Stimulated activated CD4-positive, alpha-beta T cell treated with anti-CD3 and anti-CD28 coated beads, Interleukin-1b, Interleukin-23, amount 100 ng/mL, for 24 hours (primary cell): Measurements from ENCODE around the gene BAG3.
"Not testable (repeated sequence)": the region's sequence is repeated elsewhere in the genome, so short reads cannot be mapped to it uniquely, and the experiment has no call there.

Experiments used
- DNase-seq, 4 experiments: peaks; one replicate each; pipeline ENCODE4 v3.0.0-alpha.2; 2020; ENCODE audit warnings: low read depth in 4 of 4, low spot score in 1 of 4

BAG3 gene

GRCh38 chr10:119650692-119651513 is at the start of gene BAG3:
TSS of gene BAG3 (plus strand) at chr10:119651380. CDS start at chr10:119651676, 296 bp downstream.
- DNase-seq: peak; percentile 66 to 72 (median 70)

DNA sequence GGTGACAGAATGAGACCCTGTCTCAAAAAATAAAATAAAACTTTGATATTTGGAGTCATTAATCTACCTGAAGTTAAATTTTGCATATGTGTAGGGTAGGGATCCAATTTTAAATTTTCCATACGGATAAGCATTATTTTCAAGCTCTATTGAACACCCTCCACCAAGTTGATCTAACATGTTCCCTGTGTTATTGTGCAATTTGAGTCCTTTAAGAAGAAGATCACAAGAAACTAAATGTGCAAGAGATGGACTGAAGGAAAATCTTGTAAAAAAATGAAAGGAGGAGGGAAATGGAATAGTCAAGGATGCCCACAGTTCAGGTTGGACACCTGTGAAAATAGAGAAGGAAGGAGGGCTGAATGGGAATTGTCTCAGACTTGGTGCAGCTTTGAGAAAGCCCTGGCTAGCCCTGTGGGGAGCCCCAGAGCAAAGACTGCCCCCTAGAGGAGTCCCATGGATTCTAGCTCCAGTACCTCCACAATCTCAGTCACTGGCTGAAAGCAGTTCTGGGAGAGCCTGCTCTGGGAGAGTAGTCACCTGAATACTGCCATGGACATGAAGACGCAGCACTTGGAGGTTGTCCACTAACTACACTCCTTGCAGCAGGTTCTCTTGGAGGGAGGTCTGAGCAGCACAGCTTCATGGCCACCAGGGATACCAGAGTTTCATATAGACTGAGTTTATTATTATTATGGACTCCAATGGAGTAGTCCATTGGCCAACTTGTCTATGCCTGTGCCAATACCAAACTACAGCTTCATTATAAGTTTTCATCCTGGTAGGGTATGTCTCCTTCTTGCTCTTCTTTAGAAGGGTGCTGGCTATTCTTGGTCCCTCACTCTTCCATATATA is 48.7 kb upstream of the BAG3 start:
- peak in 1 of 4 experiments; percentile 19 for DNase-seq

DNA sequence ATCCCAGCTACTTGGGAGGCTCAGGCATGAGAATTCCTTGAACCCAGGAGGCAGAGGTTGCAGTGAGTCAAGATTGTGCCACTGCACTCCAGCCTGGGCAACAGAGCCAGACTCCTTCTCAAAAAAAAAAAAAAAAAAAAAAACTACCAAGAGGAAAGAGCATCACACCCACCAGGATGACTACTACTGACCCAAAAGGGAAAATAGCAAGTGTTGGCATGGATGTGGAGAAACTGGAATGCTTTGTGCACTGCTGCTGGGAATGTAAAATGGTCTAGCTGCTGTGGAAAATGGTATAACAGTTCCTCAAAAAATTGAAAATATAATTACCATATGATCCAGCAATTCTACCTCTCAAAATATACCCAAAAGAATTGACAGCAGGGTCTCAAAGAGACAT is 46.7 kb upstream of the BAG3 start:
- no peak for DNase-seq

DNA sequence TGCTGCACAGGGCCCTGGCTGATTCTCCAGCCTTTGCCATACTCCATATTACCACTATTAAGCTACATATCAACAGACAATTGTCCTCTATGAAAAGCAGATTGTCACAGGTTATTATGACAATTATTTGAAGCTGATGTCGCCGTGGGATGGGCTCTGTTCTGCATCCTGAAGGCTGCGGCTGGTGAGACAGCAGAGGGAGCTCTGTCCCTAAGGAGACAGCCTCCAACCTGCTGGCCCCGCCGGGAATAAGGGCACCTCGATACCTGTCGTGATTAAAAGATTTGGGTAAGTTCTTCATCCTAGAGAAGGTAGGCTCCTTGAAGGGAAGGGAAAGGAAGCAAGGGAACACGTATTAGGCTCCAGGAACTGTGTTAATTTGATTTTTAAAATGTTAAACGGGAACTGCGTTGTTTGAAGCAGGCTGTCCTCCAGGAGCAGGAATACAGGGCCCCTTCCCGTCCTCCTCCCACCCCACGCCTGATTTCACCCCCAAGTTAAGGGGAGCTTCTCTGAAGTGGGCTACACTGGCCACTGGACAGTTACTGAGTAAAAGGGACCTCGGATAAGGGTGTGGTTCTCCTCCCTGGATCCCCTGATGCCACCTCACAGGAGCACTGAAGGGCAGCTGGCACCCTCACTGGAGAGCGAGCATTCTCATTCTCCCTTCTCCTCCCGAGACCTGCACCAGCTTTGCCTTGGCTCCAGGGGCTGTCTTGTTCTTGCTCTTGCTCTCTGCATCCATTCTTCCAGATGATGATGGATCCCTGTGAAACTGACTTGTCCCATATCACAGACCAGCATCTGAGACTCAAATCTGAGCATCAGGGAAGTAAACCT is 42.6 kb upstream of the BAG3 start:
- peak in 1 of 4 experiments; percentile 9 for DNase-seq

DNA sequence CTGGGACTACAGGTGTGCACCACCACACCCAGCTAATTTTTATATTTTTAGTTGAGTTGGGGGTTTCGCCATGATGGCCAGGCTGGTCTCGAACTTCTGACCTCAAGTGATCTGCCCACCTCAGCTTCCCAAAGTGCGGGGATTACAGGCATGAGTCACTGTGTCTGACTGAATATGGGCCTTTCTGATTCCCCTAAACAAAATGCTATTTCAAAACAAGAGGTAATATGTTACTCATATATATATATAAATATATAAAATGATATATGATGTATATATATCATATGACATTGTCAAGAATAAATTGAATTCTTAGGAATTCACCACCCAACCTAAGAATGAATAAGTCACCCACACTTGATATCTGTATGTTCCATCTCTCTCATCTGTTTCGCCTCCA is 41.7 kb upstream of the BAG3 start:
- no peak for DNase-seq

GRCh38 chr10:119611433-119611832 is 39.7 kb upstream of the BAG3 start:
- DNase-seq: no peak

- DNase-seq: no peak
These were observed 37.4 kb upstream of the BAG3 start for GRCh38 chr10:119613741-119614140.

GRCh38 chr10:119614686-119615085 is 36.5 kb upstream of the BAG3 start:
- DNase-seq: no peak

GRCh38 chr10:119616882-119617570 is 34.2 kb upstream of the BAG3 start:
- DNase-seq: no peak

DNA sequence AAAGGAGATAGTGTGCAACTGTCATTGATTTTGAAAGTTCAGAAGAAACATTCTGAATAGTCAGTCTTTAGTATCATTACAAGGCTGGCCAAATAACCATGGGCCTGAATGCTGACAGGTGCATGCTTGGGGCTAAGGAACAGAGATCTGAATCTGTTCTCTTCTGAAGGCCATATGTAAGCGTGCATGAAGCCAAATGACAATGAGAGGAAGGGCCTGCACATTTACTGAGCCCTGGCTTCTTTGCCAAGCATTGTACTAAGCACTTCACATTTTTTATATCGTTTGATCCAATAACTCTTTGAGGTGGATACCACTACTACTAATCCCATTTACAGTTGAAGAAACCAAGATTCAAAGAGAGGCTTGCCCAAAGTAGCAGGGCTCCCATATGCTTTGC is 32.0 kb upstream of the BAG3 start:
- DNase-seq: no peak

DNA sequence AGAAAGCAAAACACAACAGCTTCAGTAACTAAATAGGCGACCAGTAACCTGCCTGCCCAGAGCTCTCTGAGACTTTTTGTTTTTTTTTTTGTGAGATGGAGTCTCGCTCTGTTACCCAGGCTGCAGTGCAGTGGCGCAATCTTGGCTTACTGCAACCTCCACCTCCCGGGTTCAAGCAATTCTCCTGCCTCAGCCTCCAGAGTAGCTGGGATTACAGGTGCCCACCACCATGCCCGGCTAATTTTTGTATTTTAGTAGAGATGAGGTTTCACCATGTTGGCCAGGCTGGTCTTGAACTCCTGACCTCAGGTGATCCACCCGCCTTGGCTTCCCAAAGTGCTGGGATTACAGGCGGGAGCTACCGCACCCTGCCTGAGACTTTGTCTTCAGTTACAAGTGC is 31.4 kb upstream of the BAG3 start:
- DNase-seq: not testable (repeated sequence)

DNA sequence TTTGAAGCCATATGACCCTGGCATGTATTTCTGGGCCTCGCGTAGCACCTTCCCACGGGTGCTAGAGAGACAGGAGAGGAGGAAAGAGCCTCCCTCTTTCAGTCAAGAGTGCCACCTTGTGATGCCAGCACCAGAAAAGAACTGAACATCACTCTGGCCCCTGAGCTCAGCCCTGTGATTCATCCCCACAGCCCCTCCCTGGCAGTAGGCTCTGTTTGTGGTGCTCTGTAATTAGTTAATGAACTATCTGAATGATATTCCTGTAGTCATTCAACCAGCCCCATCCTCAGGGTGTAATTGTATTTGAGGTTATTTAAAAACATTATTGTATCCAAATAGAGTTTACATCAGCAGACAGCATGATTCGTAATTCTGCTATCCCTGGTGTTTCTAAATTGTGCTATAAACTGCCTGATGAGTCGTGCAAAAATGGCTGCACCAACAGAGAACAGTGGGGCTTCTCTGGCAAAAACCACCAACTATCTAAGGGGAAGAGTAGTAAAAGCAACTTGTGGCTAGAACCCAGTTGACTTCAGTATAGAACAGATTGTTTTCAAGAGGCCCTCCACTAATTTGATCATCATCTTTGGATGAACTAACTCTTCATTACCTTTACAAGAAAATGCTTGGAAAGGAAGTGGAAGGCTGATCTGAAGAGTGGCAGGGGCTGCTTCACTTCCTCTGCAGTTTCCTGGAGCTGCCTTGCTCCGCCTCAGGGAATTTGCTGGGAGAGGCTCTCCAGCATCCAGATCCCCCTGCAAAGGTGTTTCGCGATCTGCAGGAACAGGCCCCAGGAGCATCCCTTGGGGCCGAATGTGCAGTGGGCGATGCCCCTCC is 30.7 kb upstream of the BAG3 start:
- no peak for DNase-seq

- DNase-seq: no peak
These were observed 30.1 kb upstream of the BAG3 start for GRCh38 chr10:119621078-119621384.

DNA sequence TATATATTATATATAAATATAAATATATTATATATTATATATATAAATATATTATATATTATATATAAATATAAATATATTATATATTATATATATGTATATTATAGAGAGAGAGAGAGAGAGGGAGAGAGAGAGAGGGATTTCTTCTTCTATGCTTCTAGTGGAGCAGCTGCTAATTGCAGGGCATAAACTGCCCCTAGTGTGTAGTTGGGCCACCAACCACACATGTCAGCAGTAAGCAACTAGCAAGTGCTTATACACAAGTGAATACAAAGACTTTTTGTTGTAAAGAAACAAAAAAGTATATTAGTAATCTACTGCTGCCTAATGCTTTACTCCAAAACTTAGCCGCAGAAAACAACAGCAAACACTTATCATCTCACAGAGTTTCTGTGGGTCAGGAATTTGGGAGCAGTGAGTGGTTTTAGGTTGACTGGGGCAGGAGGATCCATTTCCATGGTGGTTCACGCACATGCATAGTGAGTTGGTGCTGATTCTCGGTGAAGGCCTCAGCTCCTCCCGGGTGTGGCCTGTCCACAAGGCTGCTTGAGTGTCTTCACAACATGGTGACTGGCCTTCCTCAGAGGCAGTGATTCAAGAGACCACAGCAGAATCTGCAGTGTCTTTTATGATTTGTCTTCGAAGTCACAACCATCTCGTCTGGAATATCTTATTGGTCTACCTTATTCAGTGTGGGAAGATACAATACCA is 25.5 kb upstream of the BAG3 start:
- no peak for DNase-seq

GRCh38 chr10:119630300-119630699 is 20.9 kb upstream of the BAG3 start:
- no peak for DNase-seq

DNA sequence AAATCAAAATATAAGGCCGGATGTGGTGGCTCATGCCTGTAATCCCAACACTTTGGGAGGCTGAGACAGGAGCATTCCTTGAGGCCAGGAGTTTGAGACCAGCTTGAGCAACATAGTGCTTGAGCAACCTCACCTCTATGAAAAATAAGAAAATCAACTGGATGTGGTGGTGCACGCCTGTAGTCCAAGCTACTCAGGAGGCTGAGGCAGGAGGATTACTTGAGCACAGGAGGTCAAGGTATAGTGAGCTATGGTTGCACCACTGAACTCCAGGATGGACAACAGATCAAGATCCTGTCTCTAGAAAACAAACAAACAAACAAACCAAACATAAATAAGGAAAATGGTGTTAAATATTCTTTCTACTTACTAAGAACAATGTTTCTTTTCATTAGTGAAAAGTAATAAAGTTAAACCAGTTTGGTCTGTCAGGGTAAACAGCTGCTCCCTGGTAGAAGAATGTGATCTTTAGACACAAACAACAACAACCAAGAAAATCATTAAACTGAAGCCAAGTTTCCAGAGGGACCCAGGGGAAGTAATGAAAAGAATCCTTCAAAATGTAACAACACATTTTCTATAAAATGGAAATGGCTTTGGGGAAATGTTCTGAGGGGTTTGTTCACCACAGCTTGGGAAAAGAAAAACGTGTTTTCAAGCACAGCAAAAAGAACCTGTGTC is 17.5 kb upstream of the BAG3 start:
- DNase-seq: no peak

DNA sequence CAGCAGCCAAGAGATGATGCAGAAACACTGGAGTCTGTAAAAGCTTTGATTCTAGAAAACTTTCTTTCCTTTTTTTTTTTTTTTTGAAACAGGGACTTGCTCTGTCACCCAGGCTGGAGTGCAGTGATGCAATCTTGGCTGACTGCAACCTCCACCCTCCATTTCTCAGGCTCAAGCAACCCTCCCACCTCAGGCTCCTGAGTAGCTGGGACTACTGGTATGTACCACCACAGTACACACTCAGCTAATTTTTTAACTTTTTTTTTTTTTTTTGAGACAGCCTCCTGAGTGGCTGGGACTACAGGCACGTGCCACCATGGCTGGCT is 17.0 kb upstream of the BAG3 start:
- DNase-seq: no peak

GRCh38 chr10:119637631-119638030 is 13.5 kb upstream of the BAG3 start:
- no peak for DNase-seq

DNA sequence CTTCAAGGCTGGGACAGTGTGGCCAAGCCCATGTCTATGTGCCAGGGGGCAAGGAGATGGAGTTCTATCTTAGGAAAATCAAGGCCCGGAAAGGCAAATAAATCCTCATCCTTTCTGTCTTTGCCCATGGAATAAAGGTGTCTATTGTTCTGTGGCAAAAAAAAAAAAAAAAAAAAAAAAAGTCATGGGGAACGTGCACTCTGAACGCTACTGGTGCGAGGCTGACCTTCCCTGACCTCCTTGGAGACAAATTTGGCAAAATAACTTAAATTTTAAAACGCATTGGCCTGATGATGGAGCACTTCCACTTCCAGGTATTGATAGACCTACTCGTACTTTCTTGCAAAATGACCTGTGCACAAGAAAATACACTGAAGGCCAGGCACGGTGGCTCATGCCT is 12.2 kb upstream of the BAG3 start:
- DNase-seq: no peak
